GM21447 (cell line): Measurements from ENCODE around the gene BRMS1.
"Not testable (repeated sequence)": the region's sequence is repeated elsewhere in the genome, so short reads cannot be mapped to it uniquely, and the experiment has no call there.

ENCODE experiments used
- ATAC-seq: cut with Tn5 transposase; IDR thresholded peaks from one replicate; pipeline ENCODE4 v1.9.1; 2021; ENCODE audit not compliant: unreplicated experiment

Gene BRMS1, protein sequence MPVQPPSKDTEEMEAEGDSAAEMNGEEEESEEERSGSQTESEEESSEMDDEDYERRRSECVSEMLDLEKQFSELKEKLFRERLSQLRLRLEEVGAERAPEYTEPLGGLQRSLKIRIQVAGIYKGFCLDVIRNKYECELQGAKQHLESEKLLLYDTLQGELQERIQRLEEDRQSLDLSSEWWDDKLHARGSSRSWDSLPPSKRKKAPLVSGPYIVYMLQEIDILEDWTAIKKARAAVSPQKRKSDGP

GRCh38 chr11:66344550-66345315 is at the start of gene BRMS1:
TSS of gene BRMS1 (minus strand) at chr11:66345104. CDS start at chr11:66342234, 2,870 bp downstream.
- peak; percentile 74 for ATAC-seq

GRCh38 chr11:66393954-66394353 is 49.0 kb upstream of the BRMS1 start:
- no peak for ATAC-seq

DNA sequence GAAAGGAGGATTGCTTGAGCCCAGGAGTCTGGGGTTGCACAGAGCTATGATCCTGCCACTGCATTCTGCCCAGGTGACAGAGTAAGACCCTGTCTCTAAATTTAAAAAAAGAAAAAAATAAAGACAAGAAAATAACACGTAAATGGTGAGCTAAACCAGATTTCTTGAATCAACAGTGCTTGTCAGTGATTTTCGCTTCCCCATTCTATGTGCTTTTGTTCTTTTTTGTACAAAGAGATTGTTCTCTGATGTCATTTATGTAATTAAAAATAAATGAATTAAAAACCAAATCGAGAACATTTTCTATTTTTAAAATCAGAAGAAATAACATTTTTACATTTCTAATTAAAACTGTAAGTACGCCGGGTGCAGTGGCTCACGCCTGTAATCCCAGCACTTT is 46.4 kb upstream of the BRMS1 start:
- ATAC-seq = no peak

- no peak for ATAC-seq
These were observed 44.0 kb upstream of the BRMS1 start for GRCh38 chr11:66388780-66389386.

DNA sequence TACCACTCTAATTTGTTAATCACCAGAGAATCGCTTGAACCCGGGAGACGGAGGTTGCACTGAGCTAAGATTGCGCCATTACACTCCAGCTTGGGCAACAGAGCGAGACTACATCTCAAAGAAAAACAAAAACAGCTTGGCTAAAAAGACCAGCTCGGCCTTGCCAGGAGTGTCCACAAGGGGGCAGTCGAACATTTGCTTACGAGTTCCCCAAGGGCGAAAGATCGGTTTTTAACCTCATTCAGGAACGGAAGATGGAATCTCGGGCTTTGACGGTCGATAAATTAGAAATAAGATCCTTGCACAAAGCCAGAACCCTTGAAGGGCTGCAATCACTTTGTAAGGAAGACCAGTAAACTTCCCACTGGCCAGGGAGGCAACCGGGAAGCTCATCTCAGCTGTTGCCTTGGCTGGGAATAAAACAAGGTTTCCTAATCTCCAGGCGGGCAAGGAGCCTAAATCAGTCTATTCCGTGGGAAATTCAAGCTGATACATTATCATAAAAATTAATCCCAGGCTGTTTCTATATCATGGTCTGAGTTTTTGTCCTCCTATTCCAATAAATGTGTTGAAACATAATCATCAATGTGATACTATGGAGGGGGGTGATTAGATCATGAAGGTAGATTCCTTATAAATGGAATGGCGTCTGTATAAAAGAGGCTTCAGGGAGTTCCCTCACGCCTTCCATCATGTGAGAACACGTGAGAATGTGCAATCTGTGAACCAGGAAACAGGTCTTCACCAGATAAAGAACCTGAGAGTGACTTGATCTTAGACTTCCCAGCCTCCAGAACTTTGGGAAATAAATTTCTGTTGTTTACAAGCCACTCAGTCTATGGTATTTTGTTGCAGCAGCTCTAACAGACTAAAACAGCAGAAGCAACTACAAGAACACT is 41.5 kb upstream of the BRMS1 start:
- ATAC-seq = no peak

GRCh38 chr11:66384316-66384715 is 39.4 kb upstream of the BRMS1 start:
- ATAC-seq = not testable (repeated sequence)

DNA sequence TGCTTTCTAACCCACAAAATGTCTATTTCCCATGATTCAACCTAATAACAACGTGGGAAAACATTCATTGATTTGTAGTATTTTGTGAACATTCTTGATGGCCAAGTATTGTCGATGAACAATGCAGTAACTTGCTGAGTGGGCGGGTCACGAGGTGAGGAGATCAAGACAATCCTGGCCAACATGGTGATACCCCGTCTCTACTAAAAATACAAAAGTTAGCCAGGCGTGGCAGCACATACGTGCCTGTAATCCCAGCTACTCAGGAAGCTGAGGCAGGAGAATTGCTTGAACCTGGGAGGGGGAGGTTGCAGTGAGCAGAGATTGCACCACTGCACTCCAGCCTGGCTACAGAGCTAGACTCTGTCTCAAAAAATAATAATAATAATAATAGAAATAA is 35.4 kb upstream of the BRMS1 start:
- not testable (repeated sequence) for ATAC-seq

- ATAC-seq = not testable (repeated sequence)
These were observed 28.9 kb upstream of the BRMS1 start for GRCh38 chr11:66373690-66374287.

- no peak for ATAC-seq
These were observed 28.4 kb upstream of the BRMS1 start for GRCh38 chr11:66373265-66373664.

DNA sequence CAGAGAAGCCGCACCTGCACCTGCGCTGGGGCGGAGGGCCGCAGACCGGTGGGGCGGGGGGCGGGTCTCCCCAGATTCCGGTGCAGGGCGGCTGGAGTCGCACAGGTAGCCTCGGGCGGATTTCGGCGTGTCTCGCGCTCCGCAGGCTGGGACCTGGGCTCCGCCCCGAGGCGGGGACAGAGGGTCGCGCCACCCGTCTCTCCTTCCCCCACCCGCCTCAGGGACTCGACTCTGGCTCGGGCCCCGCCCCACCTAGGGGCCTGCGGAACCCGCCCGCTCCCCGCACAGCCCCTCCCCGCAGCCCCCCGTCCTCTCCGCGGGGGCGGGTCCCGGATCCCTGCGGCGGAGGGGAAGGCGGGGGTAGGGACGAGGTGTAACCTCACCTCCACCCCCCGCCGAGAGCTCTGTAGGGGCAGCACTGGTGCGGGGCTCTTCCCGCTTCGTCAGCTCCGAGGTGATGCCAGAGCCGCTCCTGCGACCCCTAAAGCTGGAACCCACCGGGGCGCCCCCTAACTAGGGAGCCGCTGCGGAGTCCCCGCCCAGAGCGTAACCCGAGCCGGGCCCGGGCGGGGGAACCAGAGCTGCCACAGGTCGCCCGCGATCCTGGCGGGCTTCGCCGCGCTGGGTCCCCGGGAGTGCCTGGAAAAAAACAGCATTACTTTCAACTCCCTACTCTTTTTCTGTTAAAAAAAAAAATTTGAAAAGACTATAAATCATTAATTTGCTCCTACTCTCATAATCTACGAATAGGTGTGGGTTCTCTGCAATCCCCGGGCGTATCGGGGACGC is 26.9 kb upstream of the BRMS1 start, which contains the start of gene SLC29A2:
Gene SLC29A2 (minus strand): TSS at position 134 of the 789 bp plus-strand sequence. CDS start 169 bp downstream, outside the sequence.
- peak; percentile 67 for ATAC-seq

- no peak for ATAC-seq
These were observed 24.4 kb upstream of the BRMS1 start for GRCh38 chr11:66369073-66369894.

GRCh38 chr11:66368484-66368883 is 23.6 kb upstream of the BRMS1 start:
- ATAC-seq = no peak

- no peak for ATAC-seq
These were observed 22.8 kb upstream of the BRMS1 start for GRCh38 chr11:66367561-66368312.

GRCh38 chr11:66366844-66367477 is 22.1 kb upstream of the BRMS1 start:
- no peak for ATAC-seq

- ATAC-seq = no peak
These were observed 21.1 kb upstream of the BRMS1 start for GRCh38 chr11:66365711-66366619.

GRCh38 chr11:66365166-66365565 is 20.3 kb upstream of the BRMS1 start:
- no peak for ATAC-seq
